T-cell (primary cell): ENCODE data around the gene GRK6. TPM values are rescaled to one million over a fixed set of nuclear protein-coding genes. Genes with fewer than 3 reads are reported as not detected.
A peak's percentile ranks its signal among the peaks of the same experiment; 100 is the strongest.

Experiments used
- ATAC-seq, 4 experiments: fragments of 200-7000 bp in 3 of 4; fragments of 150-1000 bp in 1 of 4; cut with Tn5 transposase; replicated peaks in 1 of 4; 1 replicate in 3 of 4; 2 replicates in 1 of 4; pipeline ENCODE4 v1.10.0; 2021; ENCODE audit warnings: moderate library complexity in 3 of 4, mild to moderate bottlenecking in 2 of 4, moderate number of reproducible peaks in 1 of 4
- CTCF ChIA-PET, 2 donors: fragments of 300-600 bp; sonication (Branson Sonifier 250); formaldehyde crosslinking; loops; one replicate each; lab custom pipeline; 2022; ENCODE audit warnings: antibody characterized with exemption in 2 of 2; lab: Charles Lee
- POLR2A ChIA-PET, 2 donors: fragments of 300-600 bp; sonication (Branson Sonifier 250); formaldehyde crosslinking; loops; one replicate each; lab custom pipeline; 2022; ENCODE audit warnings: antibody characterized with exemption in 2 of 2; lab: Charles Lee
- DNase-seq, 35 experiments: peaks; one replicate each; pipeline versions ENCODE4 v3.0.0 to v3.0.0-alpha.2; 2013 to 2023
- H3K27ac ChIP-seq: one replicate; pipeline ENCODE4 v1.5.1; 2013; ENCODE audit warnings: low read length
- H3K27me3 ChIP-seq, 2 experiments: replicated peaks in 1 of 2; 1 replicate in 1 of 2; 2 replicates in 1 of 2; pipeline versions ENCODE4 v1.6.1 to v1.7.0; 2013; ENCODE audit warnings: low read length in 1 of 2, mixed read lengths in 1 of 2; ENCODE audit not compliant: control insufficient read depth in 2 of 2, insufficient read depth in 2 of 2; ENCODE audit errors: extremely low read depth in 1 of 2
- H3K36me3 ChIP-seq, 2 donors: 1 replicate in 1 of 2; 2 replicates in 1 of 2; pipeline versions ENCODE4 v1.6.1 to v1.7.0; 2013; ENCODE audit warnings: low read length in 1 of 2; ENCODE audit not compliant: control insufficient read depth in 2 of 2, insufficient read depth in 1 of 2; ENCODE audit errors: extremely low read depth in 1 of 2
- H3K4me1 ChIP-seq, 2 experiments: 1 replicate in 1 of 2; 2 replicates in 1 of 2; pipeline versions ENCODE4 v1.6.1 to v1.7.0; 2013; ENCODE audit warnings: low read length in 2 of 2, mixed read lengths in 1 of 2; ENCODE audit not compliant: insufficient read depth in 2 of 2, control insufficient read depth in 1 of 2; ENCODE audit errors: extremely low read depth in 1 of 2
- H3K4me3 ChIP-seq, 2 donors: 1 replicate in 1 of 2; 2 replicates in 1 of 2; pipeline versions ENCODE4 v1.5.1 to v1.7.0; 2013; ENCODE audit warnings: mild to moderate bottlenecking in 2 of 2, low read length in 1 of 2, moderate library complexity in 1 of 2; ENCODE audit not compliant: control insufficient read depth in 1 of 2; ENCODE audit errors: extremely low read depth in 1 of 2
- H3K9me3 ChIP-seq: 2 replicates; pipeline ENCODE4 v1.7.0; 2013
- H3K27ac Mint-ChIP-seq, 2 donors: one replicate each; pipeline ENCODE4 v1.8.0; 2020 to 2021; ENCODE audit warnings: mild to moderate bottlenecking in 2 of 2, mixed read lengths in 2 of 2
- H3K27me3 Mint-ChIP-seq, 2 donors: one replicate each; pipeline ENCODE4 v1.8.0; 2021 to 2022; ENCODE audit warnings: mixed read lengths in 2 of 2
- H3K36me3 Mint-ChIP-seq: one replicate; pipeline ENCODE4 v1.8.0; 2021; ENCODE audit warnings: mixed read lengths
- H3K4me1 Mint-ChIP-seq, 3 donors: one replicate each; pipeline ENCODE4 v1.8.0; 2020 to 2022; ENCODE audit warnings: mixed read lengths in 3 of 3, mild to moderate bottlenecking in 1 of 3
- H3K4me3 Mint-ChIP-seq, 3 donors: one replicate each; pipeline ENCODE4 v1.8.0; 2020 to 2022; ENCODE audit warnings: mild to moderate bottlenecking in 3 of 3, mixed read lengths in 3 of 3, moderate library complexity in 3 of 3
- H3K9me3 Mint-ChIP-seq, 3 donors: one replicate each; pipeline ENCODE4 v1.8.0; 2020 to 2022; ENCODE audit warnings: mixed read lengths in 3 of 3
- WGBS: methylation state at CpG from one replicate; pipeline ENCODE4 v1.1.5; 2013; ENCODE audit warnings: missing lambda C conversion rate; ENCODE audit not compliant: insufficient coverage; 5-methylcytosine and 5-hydroxymethylcytosine counted together
- total RNA-seq, 35 experiments: library from RNA in 6 of 35; stranded (reverse) in 6 of 35; fragments of 120-200 nt in 1 of 35; gene quantifications; one replicate each; pipeline versions ENCODE4 v1.2.1 to v1.2.4 and lab custom pipeline; 2013 to 2026

GRK6 gene
- total RNA-seq, 5 donors from 2014 or later (not counting 1 experiment from before 2014, with no cell fraction given): 196 to 226 (median 216) TPM

GRCh38 chr5:177444106-177445051, 17.9 kb downstream of the GRK6 start:
- no peaks in the 10 kb centered on the region for H3K27me3 Mint-ChIP-seq
- H3K27me3 ChIP-seq: no peaks in the 10 kb centered on the region
- DNase-seq: peak in 13 of 35 experiments; percentile 7 to 77 (median 40)
- peak in 1 of 4 experiments; percentile 37 for ATAC-seq
- no peaks in the 10 kb centered on the region for H3K9me3 Mint-ChIP-seq
- peaks cover 28 to 82% of the 10 kb centered on the region in 2 experiments for H3K4me1 ChIP-seq
- H3K9me3 ChIP-seq: no peaks in the 10 kb centered on the region
- H3K4me3 Mint-ChIP-seq: peak overlapping the region; percentile 39 to 72 (median 45)
- POLR2A ChIA-PET: interaction anchor here (0.5 to 3.0 kb wide), 4 partner anchors 8 to 17 kb away, joined by 3 to 27 read pairs (median 3); no protein-coding TSS in a partner anchor
- CTCF ChIA-PET: interaction anchor here (0.6 to 5.0 kb wide), 8 partner anchors 13 to 54 kb away, joined by 3 to 24 read pairs (median 10); partner anchors contain the start of gene GRK6 (in 1 of the 2)
- H3K36me3 Mint-ChIP-seq: peaks cover 18% of the 10 kb centered on the region
- no peak overlapping the region for H3K4me3 ChIP-seq
- peak overlapping the region; percentile 87 for H3K27ac ChIP-seq
- WGBS: 82% methylated on average over 5 of the region's 7 CpGs
- peaks cover 58 to 63% (median 63%) of the 10 kb centered on the region in 3 donors for H3K4me1 Mint-ChIP-seq
- H3K27ac Mint-ChIP-seq: peak overlapping the region; percentile 95
- peaks cover 12 to 37% of the 10 kb centered on the region in 2 donors for H3K36me3 ChIP-seq

GRCh38 chr5:177445052-177445916, 18.8 kb downstream of the GRK6 start:
- Mint-ChIP-seq H3K4me1 (peaks cover 49 to 55% (median 54%) of the 10 kb centered on the region in 3 donors), H3K4me3 (peak overlapping the region; percentile 72 to 78 (median 72)), H3K9me3 (no peaks in the 10 kb centered on the region), H3K36me3 (peaks cover 9% of the 10 kb centered on the region), H3K27ac (peak overlapping the region; percentile 95), H3K27me3 (no peaks in the 10 kb centered on the region)
- peak in 1 of 4 experiments; percentile 40 for ATAC-seq
- Histone ChIP-seq H3K36me3 (peaks cover 5 to 30% of the 10 kb centered on the region in 2 donors), H3K27me3 (peaks cover 0 to 2% of the 10 kb centered on the region in 2 experiments), H3K4me1 (peaks cover 24 to 81% of the 10 kb centered on the region in 2 experiments), H3K27ac (peak overlapping the region; percentile 87), H3K4me3 (no peak overlapping the region), H3K9me3 (no peaks in the 10 kb centered on the region)
- POLR2A ChIA-PET: interaction anchor here (0.7 to 3.0 kb wide), 7 partner anchors 9 to 55 kb away, joined by 3 to 27 read pairs (median 5); partner anchors contain the start of gene GRK6 (in 1 of the 2)
- DNase-seq: peak in 9 of 35 experiments; percentile 12 to 83 (median 41)
- CTCF ChIA-PET: interaction anchor here (0.6 to 5.0 kb wide), 13 partner anchors 10 to 726 kb away, joined by 3 to 24 read pairs (median 5); partner anchors contain the start of gene GRK6 (in 1 of the 2)
- WGBS: 29% methylated on average over 5 of the region's 10 CpGs

- ChIA-PET CTCF (interaction anchor here (0.6 to 5.0 kb wide), 11 partner anchors 10 to 725 kb away, joined by 3 to 24 read pairs (median 6); partner anchors contain the start of gene GRK6 (in 1 of the 2)), POLR2A (interaction anchor here (0.6 to 3.0 kb wide), 7 partner anchors 9 to 404 kb away, joined by 3 to 27 read pairs (median 5); partner anchors contain the start of gene GRK6 (in 1 of the 2))
- H3K27ac Mint-ChIP-seq: peak overlapping the region; percentile 95
- H3K36me3 Mint-ChIP-seq: peaks cover 8% of the 10 kb centered on the region
- Histone ChIP-seq H3K4me1 (peaks cover 19 to 78% of the 10 kb centered on the region in 2 experiments), H3K27me3 (peaks cover 0 to 2% of the 10 kb centered on the region in 2 experiments), H3K27ac (peak overlapping the region; percentile 87), H3K36me3 (peaks cover 0 to 25% of the 10 kb centered on the region in 2 donors), H3K4me3 (peak overlapping the region in 1 of 2 donors; percentile 55), H3K9me3 (no peaks in the 10 kb centered on the region)
- H3K27me3 Mint-ChIP-seq: no peaks in the 10 kb centered on the region
- DNase-seq (peak in 1 of 35 experiments; percentile 60), ATAC-seq (peak in 1 of 4 experiments; percentile 2)
- H3K4me1 Mint-ChIP-seq: peaks cover 46 to 57% (median 53%) of the 10 kb centered on the region in 3 donors
- H3K4me3 Mint-ChIP-seq: peak overlapping the region; percentile 72 to 78 (median 72)
- 6% methylated on average over 3 of the region's 8 CpGs for WGBS
- H3K9me3 Mint-ChIP-seq: no peaks in the 10 kb centered on the region
These were observed 19.4 kb downstream of the GRK6 start for GRCh38 chr5:177445917-177446199.

- Histone ChIP-seq H3K27me3 (peaks cover 0 to 2% of the 10 kb centered on the region in 2 experiments), H3K4me1 (peaks cover 19 to 74% of the 10 kb centered on the region in 2 experiments), H3K36me3 (peaks cover 0 to 19% of the 10 kb centered on the region in 2 donors), H3K9me3 (no peaks in the 10 kb centered on the region), H3K4me3 (peak within 1 kb of the TSS; percentile 52 to 55), H3K27ac (peak within 1 kb of the TSS; percentile 87)
- H3K4me3 Mint-ChIP-seq: peak within 1 kb of the TSS; percentile 72 to 78 (median 72)
- ChIA-PET CTCF (interaction anchor here (0.5 to 5.0 kb wide), 11 partner anchors 9 to 131 kb away, joined by 3 to 24 read pairs (median 15); partner anchors contain the start of gene GRK6 (in 1 of the 2)), POLR2A (interaction anchor here (0.6 to 3.0 kb wide), 6 partner anchors 8 to 405 kb away, joined by 3 to 27 read pairs (median 3); partner anchors contain the start of gene GRK6 (in 1 of the 2))
- H3K36me3 Mint-ChIP-seq: peaks cover 8% of the 10 kb centered on the region
- peak; percentile 48 to 90 (median 72) for DNase-seq
- no peaks in the 10 kb centered on the region for H3K9me3 Mint-ChIP-seq
- H3K27ac Mint-ChIP-seq: peak within 1 kb of the TSS; percentile 95
- peak; percentile 48 to 66 (median 64) for ATAC-seq
- under 1% methylated on average over 84 of the region's 89 CpGs for WGBS
- H3K4me1 Mint-ChIP-seq: peaks cover 47 to 58% (median 53%) of the 10 kb centered on the region in 3 donors
- H3K27me3 Mint-ChIP-seq: no peaks in the 10 kb centered on the region
These were observed 20.0 kb downstream of the GRK6 start, which contains the start of gene PRR7 for GRCh38 chr5:177446200-177447065. TSS of gene PRR7 (plus strand) at chr5:177446814. CDS start at chr5:177455068, 8,254 bp downstream.
